Type B pancreatic cell (in vitro differentiated cells): Measurements from ENCODE around the gene COX4I1. TPM values are rescaled to one million over a fixed set of nuclear protein-coding genes. Genes with fewer than 3 reads are reported as not detected.

ENCODE experiments used
- DNase-seq: peaks from one replicate; pipeline ENCODE4 v3.0.0; 2021; ENCODE audit warnings: mixed read lengths; ENCODE audit not compliant: unreplicated experiment; ENCODE audit errors: extremely low spot score
- H3K27ac Mint-ChIP-seq: 2 replicates; pipeline ENCODE4 v1.8.0; 2021; ENCODE audit warnings: mild to moderate bottlenecking, mixed read lengths
- H3K27me3 Mint-ChIP-seq: 2 replicates; pipeline ENCODE4 v1.8.0; 2021; ENCODE audit warnings: mixed read lengths
- H3K36me3 Mint-ChIP-seq: 2 replicates; pipeline ENCODE4 v1.8.0; 2021; ENCODE audit warnings: mixed read lengths
- H3K4me1 Mint-ChIP-seq: one replicate; pipeline ENCODE4 v1.8.0; 2021; ENCODE audit warnings: mixed read lengths; ENCODE audit not compliant: unreplicated experiment
- H3K4me3 Mint-ChIP-seq: 2 replicates; pipeline ENCODE4 v1.8.0; 2021; ENCODE audit warnings: mild to moderate bottlenecking, mixed read lengths
- H3K9me3 Mint-ChIP-seq: 2 replicates; pipeline ENCODE4 v1.8.0; 2021; ENCODE audit warnings: mixed read lengths
- CTCF ChIP-seq: fragments of 200-600 bp; sonication (generic); conservative IDR thresholded peaks from 2 replicates; pipeline ENCODE4 v1.5.0; 2021; ENCODE audit warnings: antibody characterized with exemption, mild to moderate bottlenecking
- total RNA-seq: library from RNA; stranded (reverse); gene quantifications from 2 replicates; pipeline ENCODE4 v1.2.1, GENCODE V29; 2021; ENCODE audit warnings: low replicate concordance

COX4I1 gene
- total RNA-seq, 1 donor from 2014 or later: 524 TPM

- H3K27me3 Mint-ChIP-seq: peaks cover 28% of the 10 kb centered on the region
- no peak overlapping the region for H3K27ac Mint-ChIP-seq
- no peak overlapping the region for H3K4me3 Mint-ChIP-seq
- H3K4me1 Mint-ChIP-seq: peaks cover 5% of the 10 kb centered on the region
- no peak for TF ChIP-seq CTCF
- H3K9me3 Mint-ChIP-seq: no peaks in the 10 kb centered on the region
- no peaks in the 10 kb centered on the region for H3K36me3 Mint-ChIP-seq
- DNase-seq: no peak
These were observed 23.9 kb downstream of the COX4I1 start for GRCh38 chr16:85823328-85823920.

- Mint-ChIP-seq H3K4me1 (peaks cover 5% of the 10 kb centered on the region), H3K4me3 (no peak overlapping the region), H3K9me3 (no peaks in the 10 kb centered on the region), H3K27ac (no peak overlapping the region), H3K27me3 (peaks cover 28% of the 10 kb centered on the region), H3K36me3 (no peaks in the 10 kb centered on the region)
- DNase-seq: no peak
- no peak for TF ChIP-seq CTCF
These were observed 25.0 kb downstream of the COX4I1 start for GRCh38 chr16:85824161-85825135.

GRCh38 chr16:85825326-85825725 is 25.8 kb downstream of the COX4I1 start:
- Mint-ChIP-seq H3K27me3 (peaks cover 21% of the 10 kb centered on the region), H3K36me3 (no peaks in the 10 kb centered on the region), H3K4me3 (no peak overlapping the region), H3K27ac (no peak overlapping the region), H3K9me3 (no peaks in the 10 kb centered on the region), H3K4me1 (peaks cover 5% of the 10 kb centered on the region)
- peak; percentile 19 for TF ChIP-seq CTCF
- no peak for DNase-seq

- Mint-ChIP-seq H3K9me3 (no peaks in the 10 kb centered on the region), H3K27ac (no peak overlapping the region), H3K36me3 (no peaks in the 10 kb centered on the region), H3K4me1 (peaks cover 2% of the 10 kb centered on the region), H3K4me3 (no peak overlapping the region), H3K27me3 (peaks cover 25% of the 10 kb centered on the region)
- no peak for DNase-seq
- no peak for TF ChIP-seq CTCF
These were observed 27.3 kb downstream of the COX4I1 start for GRCh38 chr16:85826686-85827247.

GRCh38 chr16:85828166-85828565 is 28.7 kb downstream of the COX4I1 start:
- Mint-ChIP-seq H3K4me1 (no peaks in the 10 kb centered on the region), H3K4me3 (no peak overlapping the region)

More at GRCh38 chr16:85828166-85828565, 28.7 kb downstream of the COX4I1 start:
- Mint-ChIP-seq H3K36me3 (no peaks in the 10 kb centered on the region), H3K27me3 (peaks cover 36% of the 10 kb centered on the region), H3K27ac (no peak overlapping the region), H3K9me3 (no peaks in the 10 kb centered on the region)
- TF ChIP-seq CTCF: no peak
- no peak for DNase-seq
